ENCODE measurements around the gene TMSB10.

Gene TMSB10

GRCh38 chr2:84880645-84881521 lies 24.6 kb upstream of the TMSB10 start, which contains the start of gene TRABD2A:
Gene TRABD2A, minus strand, starts transcription at chr2:84881084. Its CDS starts 45 bp downstream, at chr2:84881039.
- DNase-seq = peak; percentile 50 to 53

GRCh38 chr2:84881581-84882413 lies 23.7 kb upstream of the TMSB10 start:
- DNase-seq = peak; percentile 83 to 88

GRCh38 chr2:84882414-84882738 lies 23.1 kb upstream of the TMSB10 start:
- DNase-seq = no peak

- no peak for DNase-seq
Measured at GRCh38 chr2:84882775-84883550, 22.5 kb upstream of the TMSB10 start.

GRCh38 chr2:84884449-84884848 lies 21.0 kb upstream of the TMSB10 start:
- DNase-seq = no peak

- no peak for DNase-seq
Measured at GRCh38 chr2:84885111-84885510, 20.3 kb upstream of the TMSB10 start.

- no peak for DNase-seq
Measured at GRCh38 chr2:84886791-84887190, 18.7 kb upstream of the TMSB10 start.

GRCh38 chr2:84888401-84889276 lies 16.8 kb upstream of the TMSB10 start:
- DNase-seq = peak; percentile 54 to 57

- no peak for DNase-seq
Measured at GRCh38 chr2:84889332-84889731, 16.1 kb upstream of the TMSB10 start.

GRCh38 chr2:84891355-84892010 lies 14.0 kb upstream of the TMSB10 start:
- no peak for DNase-seq

GRCh38 chr2:84894131-84894586 lies 11.3 kb upstream of the TMSB10 start:
- DNase-seq = no peak

- DNase-seq = no peak
Measured at GRCh38 chr2:84894758-84895520, 10.5 kb upstream of the TMSB10 start.

GRCh38 chr2:84896567-84896966 lies 8.9 kb upstream of the TMSB10 start:
- no peak for DNase-seq

- DNase-seq = peak in 1 of 2 donors; percentile 7
Measured at GRCh38 chr2:84897773-84898172, 7.7 kb upstream of the TMSB10 start.

- DNase-seq = no peak
Measured at GRCh38 chr2:84899304-84900204, 5.9 kb upstream of the TMSB10 start.

GRCh38 chr2:84900971-84901370 lies 4.5 kb upstream of the TMSB10 start:
- DNase-seq = no peak

GRCh38 chr2:84901593-84902120 lies 3.8 kb upstream of the TMSB10 start:
- no peak for DNase-seq

- DNase-seq = no peak
Measured at GRCh38 chr2:84902526-84902925, 2.9 kb upstream of the TMSB10 start.

- no peak for DNase-seq
Measured at GRCh38 chr2:84904151-84904550, 1.3 kb upstream of the TMSB10 start.
